ENCODE data around the gene NFX1. TPM values are rescaled to one million over a fixed set of nuclear protein-coding genes. Genes with fewer than 3 reads are reported as not detected.

The NFX1 gene
- total and polyA plus RNA-seq, 12 donors, result 17.5 to 44.4 (median 31.2) TPM

DNA sequence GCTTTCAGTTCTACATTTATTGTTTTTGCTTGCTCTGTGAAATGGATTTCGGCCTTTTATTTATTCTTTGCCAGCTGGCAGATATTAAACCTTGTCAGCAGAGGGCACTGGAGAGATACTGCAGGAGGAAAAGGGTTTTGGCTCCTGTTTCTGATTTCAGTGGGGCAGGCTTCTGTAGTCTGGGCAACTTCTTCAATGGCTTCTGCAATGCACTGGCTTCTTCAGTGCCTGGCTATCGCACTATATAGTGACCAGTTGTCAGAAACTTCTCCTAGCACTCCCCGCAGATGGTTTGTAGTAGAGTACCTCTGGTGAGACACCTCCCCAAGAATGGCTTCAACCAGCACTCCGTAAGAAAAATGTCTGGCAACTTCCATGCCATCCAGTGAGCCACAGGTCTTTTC lies 3.2 kb upstream of the NFX1 start:
- Histone ChIP-seq H3K27me3 (no peaks in the 10 kb centered on the region), H3K9me3 (replicated peaks in 1 of 3) (no peaks in the 10 kb centered on the region), H3K4me3 (no peak overlapping the region), H3K36me3 (replicated peaks in 1 of 2) (peaks cover 0 to 12% of the 10 kb centered on the region in 2 donors), H3K4me1 (replicated peaks in 1 of 2) (peaks cover 13 to 19% of the 10 kb centered on the region in 2 donors), H3K27ac (peak overlapping the region in 3 of 5 donors; percentile 24 to 74 (median 46))
- DNase-seq, result peak; percentile 56 to 84 (median 71)
- intact Hi-C loops (cut with DNase I), result loop anchor here in 1 of 2 donors (10.0 kb wide), 1 partner anchor 178 kb away; no protein-coding TSS in a partner anchor
- TF ChIP-seq, protein P1, sequence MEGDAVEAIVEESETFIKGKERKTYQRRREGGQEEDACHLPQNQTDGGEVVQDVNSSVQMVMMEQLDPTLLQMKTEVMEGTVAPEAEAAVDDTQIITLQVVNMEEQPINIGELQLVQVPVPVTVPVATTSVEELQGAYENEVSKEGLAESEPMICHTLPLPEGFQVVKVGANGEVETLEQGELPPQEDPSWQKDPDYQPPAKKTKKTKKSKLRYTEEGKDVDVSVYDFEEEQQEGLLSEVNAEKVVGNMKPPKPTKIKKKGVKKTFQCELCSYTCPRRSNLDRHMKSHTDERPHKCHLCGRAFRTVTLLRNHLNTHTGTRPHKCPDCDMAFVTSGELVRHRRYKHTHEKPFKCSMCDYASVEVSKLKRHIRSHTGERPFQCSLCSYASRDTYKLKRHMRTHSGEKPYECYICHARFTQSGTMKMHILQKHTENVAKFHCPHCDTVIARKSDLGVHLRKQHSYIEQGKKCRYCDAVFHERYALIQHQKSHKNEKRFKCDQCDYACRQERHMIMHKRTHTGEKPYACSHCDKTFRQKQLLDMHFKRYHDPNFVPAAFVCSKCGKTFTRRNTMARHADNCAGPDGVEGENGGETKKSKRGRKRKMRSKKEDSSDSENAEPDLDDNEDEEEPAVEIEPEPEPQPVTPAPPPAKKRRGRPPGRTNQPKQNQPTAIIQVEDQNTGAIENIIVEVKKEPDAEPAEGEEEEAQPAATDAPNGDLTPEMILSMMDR (IDR thresholded peaks at IDR 0.05), result peak; percentile 74 to 83 (median 76)
- no peak for TF ChIP-seq POLR2A (IDR thresholded peaks at IDR 0.05)
- WGBS, 4 donors, result 45 to 60% (median 56%) methylated on average over 4 of the region's 4 CpGs

DNA sequence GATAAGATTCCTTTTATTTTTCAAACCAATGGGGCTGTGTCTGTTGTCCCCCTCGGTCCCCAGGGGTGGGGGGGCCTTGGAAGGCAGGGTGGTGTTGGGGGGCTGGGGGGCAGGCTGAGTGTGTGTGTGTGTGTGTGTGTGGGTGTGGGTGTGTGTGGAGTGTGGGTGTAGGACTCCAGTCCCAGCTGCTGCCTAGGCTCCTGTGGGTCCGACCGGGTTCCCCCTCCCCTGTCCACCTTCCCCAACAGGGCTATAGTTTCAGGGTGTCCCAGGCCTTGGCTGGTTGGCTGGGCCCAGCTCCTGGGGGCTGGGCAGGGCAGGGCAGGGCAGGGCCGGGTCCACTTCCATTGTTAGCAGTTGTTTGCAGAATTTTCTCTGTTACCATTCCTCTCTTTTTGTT lies 2.1 kb upstream of the NFX1 start:
- intact Hi-C loops (cut with DNase I), result loop anchor here in 1 of 2 donors (10.0 kb wide), 1 partner anchor 177 kb away; no protein-coding TSS in a partner anchor
- 51 to 85% (median 82%) methylated on average over 2 to 4 of the region's 4 CpGs for WGBS, 4 donors
- peak overlapping the region in 2 of 5 donors; percentile 99 to 100 for H3K27ac ChIP-seq

DNA sequence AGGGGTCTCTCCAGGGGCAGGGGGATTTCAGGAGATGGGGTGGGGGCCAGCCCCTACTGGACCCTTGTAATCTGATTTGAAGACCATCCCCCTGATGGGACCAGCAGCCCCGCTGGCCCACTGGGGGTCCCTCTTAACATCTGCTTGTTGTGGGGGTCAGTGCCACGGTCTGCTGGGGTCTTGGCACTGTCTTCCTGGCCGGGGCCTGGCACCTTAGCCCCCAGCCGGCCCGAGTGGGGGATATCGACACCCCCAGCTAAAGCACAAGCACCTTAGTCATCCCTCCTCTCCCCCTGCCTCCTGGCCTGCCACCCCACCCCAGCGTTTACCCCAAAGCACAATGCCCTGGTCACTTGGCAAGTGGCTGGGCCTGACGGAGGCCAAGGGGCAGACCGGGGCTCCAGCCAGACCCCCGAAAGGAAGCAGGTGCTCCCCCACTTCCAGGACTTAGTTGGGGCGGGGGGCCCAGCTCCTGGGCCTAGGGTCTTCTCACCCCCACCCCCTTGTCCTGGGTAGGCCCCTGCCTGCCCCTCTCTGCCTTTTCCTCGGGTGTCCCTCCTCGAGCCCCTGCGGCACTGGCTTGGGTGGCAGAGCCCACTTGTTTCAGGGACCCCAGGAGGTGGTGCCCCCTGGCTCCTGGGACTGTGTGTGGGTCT lies 1.4 kb upstream of the NFX1 start:
- TF ChIP-seq, protein P1 (IDR thresholded peaks at IDR 0.05), result no peak
- TF ChIP-seq POLR2A (IDR thresholded peaks at IDR 0.05), result no peak
- WGBS, 4 donors, result 79 to 84% (median 82%) methylated on average over 1 to 14 of the region's 14 CpGs
- no peaks in the 10 kb centered on the region for H3K9me3 ChIP-seq (replicated peaks in 1 of 3)
- no peaks in the 10 kb centered on the region for H3K27me3 ChIP-seq
- intact Hi-C loops (cut with DNase I), result loop anchor here in 1 of 2 donors (10.0 kb wide), 1 partner anchor 176 kb away; no protein-coding TSS in a partner anchor
- H3K27ac ChIP-seq, result peak overlapping the region in 4 of 5 donors; percentile 97 to 100 (median 100)
- DNase-seq, result peak in 4 of 7 donors; percentile 14 to 57 (median 29)
- H3K4me3 ChIP-seq, result peak overlapping the region in 1 of 4 donors; percentile 66
- H3K36me3 ChIP-seq (replicated peaks in 1 of 2), result no peaks in the 10 kb centered on the region
- peaks cover 13 to 36% of the 10 kb centered on the region in 2 donors for H3K4me1 ChIP-seq (replicated peaks in 1 of 2)

More for the DNA sequence above, 2.1 kb upstream of the NFX1 start:
- TF ChIP-seq, protein P1 (IDR thresholded peaks at IDR 0.05), result no peak
- TF ChIP-seq POLR2A (IDR thresholded peaks at IDR 0.05), result no peak
- Histone ChIP-seq H3K27me3 (no peaks in the 10 kb centered on the region), H3K4me3 (no peak overlapping the region), H3K4me1 (replicated peaks in 1 of 2) (peaks cover 13 to 30% of the 10 kb centered on the region in 2 donors), H3K36me3 (replicated peaks in 1 of 2) (peaks cover 0 to 7% of the 10 kb centered on the region in 2 donors), H3K9me3 (replicated peaks in 1 of 3) (no peaks in the 10 kb centered on the region)
- DNase-seq, result peak in 1 of 7 donors; percentile 7

DNA sequence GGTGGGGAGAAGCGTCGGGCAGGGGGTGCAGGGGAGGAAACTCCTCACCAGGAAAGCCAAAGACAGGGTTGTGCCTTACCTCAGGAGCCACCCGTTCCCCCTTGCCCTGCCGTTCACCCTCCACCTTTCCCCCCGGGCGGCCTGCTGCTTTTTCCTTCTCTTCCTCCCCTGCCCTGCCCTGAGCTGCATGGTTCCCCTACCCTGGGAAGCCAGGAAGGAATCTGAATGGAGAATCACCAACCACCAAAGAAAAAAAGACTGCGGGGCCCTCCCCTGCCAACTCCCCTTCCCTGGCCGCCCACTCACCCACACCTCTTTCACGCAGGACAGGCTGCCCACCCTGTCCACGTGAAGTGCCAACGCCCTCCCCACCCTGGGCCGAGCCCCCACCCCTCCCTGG lies 820 bp upstream of the NFX1 start:
- Histone ChIP-seq H3K27ac (peak overlapping the region; percentile 97 to 100 (median 99)), H3K4me1 (replicated peaks in 1 of 2) (peaks cover 13 to 36% of the 10 kb centered on the region in 2 donors), H3K36me3 (replicated peaks in 1 of 2) (peaks cover 0 to 4% of the 10 kb centered on the region in 2 donors), H3K27me3 (no peaks in the 10 kb centered on the region), H3K9me3 (replicated peaks in 1 of 3) (no peaks in the 10 kb centered on the region), H3K4me3 (peak overlapping the region in 2 of 4 donors; percentile 66 to 82)
- intact Hi-C loops (cut with DNase I), result loop anchor here in 1 of 2 donors (10.0 kb wide), 1 partner anchor 175 kb away; no protein-coding TSS in a partner anchor
- peak; percentile 13 to 59 (median 31) for DNase-seq
- TF ChIP-seq POLR2A (IDR thresholded peaks at IDR 0.05), result no peak
- TF ChIP-seq, protein P1 (IDR thresholded peaks at IDR 0.05), result no peak
- WGBS, 4 donors, result 6 to 13% (median 9%) methylated on average over 5 to 12 of the region's 12 CpGs
